ENCODE results near the gene USP38.
"Not testable (repeated sequence)": the region's sequence is repeated elsewhere in the genome, so short reads cannot be mapped to it uniquely, and the experiment has no call there.

The USP38 gene

GRCh38 chr4:143156853-143157252 lies 27.9 kb upstream of the USP38 start:
- TF ChIP-seq, protein P1, sequence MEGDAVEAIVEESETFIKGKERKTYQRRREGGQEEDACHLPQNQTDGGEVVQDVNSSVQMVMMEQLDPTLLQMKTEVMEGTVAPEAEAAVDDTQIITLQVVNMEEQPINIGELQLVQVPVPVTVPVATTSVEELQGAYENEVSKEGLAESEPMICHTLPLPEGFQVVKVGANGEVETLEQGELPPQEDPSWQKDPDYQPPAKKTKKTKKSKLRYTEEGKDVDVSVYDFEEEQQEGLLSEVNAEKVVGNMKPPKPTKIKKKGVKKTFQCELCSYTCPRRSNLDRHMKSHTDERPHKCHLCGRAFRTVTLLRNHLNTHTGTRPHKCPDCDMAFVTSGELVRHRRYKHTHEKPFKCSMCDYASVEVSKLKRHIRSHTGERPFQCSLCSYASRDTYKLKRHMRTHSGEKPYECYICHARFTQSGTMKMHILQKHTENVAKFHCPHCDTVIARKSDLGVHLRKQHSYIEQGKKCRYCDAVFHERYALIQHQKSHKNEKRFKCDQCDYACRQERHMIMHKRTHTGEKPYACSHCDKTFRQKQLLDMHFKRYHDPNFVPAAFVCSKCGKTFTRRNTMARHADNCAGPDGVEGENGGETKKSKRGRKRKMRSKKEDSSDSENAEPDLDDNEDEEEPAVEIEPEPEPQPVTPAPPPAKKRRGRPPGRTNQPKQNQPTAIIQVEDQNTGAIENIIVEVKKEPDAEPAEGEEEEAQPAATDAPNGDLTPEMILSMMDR (IDR thresholded peaks at IDR 0.05): no peak
- H3K36me3 ChIP-seq (ENCODE audit: control insufficient read depth, insufficient read depth, low read length): no peaks in the 10 kb centered on the region
- H3K79me2 ChIP-seq: no peaks in the 10 kb centered on the region
- no peak overlapping the region for H3K27ac ChIP-seq
- H3K4me1 ChIP-seq: no peaks in the 10 kb centered on the region
- H3K4me2 ChIP-seq (ENCODE audit: low read length): no peak overlapping the region
- no peaks in the 10 kb centered on the region for H3K9me3 ChIP-seq (ENCODE audit: control insufficient read depth, low read length)
- no peak overlapping the region for H3K9ac ChIP-seq
- H2AFZ ChIP-seq: no peak overlapping the region
- no peak overlapping the region for H3K4me3 ChIP-seq (ENCODE audit: low read depth, low read length)
- no peaks in the 10 kb centered on the region for H3K27me3 ChIP-seq (ENCODE audit: control insufficient read depth, insufficient read depth, low read length)

DNA sequence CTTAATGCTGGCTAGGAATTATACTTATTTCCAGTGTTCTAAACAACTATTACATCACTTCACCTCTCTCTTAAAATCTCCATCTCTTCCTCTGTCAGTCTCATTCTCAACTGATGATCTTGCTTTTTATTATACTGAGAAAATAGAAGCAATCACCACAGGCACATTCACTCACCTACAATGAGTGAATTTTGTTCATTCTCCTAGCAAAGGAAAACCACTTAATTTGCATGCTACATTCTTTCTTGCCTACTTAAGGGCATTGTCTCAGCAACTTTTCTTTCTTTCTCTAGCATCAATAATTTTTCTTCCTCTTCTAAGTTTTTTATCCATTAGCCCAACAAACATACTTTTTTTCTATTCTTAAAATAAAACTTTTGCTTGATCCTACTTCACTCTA lies 21.1 kb upstream of the USP38 start:
- H3K9me3 ChIP-seq (ENCODE audit: control insufficient read depth, low read length): no peaks in the 10 kb centered on the region
- H3K79me2 ChIP-seq: no peaks in the 10 kb centered on the region
- no peak overlapping the region for H3K4me3 ChIP-seq (ENCODE audit: low read depth, low read length)
- no peaks in the 10 kb centered on the region for H3K4me1 ChIP-seq
- no peaks in the 10 kb centered on the region for H3K27me3 ChIP-seq (ENCODE audit: control insufficient read depth, insufficient read depth, low read length)
- no peak overlapping the region for H2AFZ ChIP-seq
- no peak overlapping the region for H3K9ac ChIP-seq
- TF ChIP-seq, protein P1 (IDR thresholded peaks at IDR 0.05): no peak
- H3K27ac ChIP-seq: no peak overlapping the region
- H3K4me2 ChIP-seq (ENCODE audit: low read length): no peak overlapping the region
- no peaks in the 10 kb centered on the region for H3K36me3 ChIP-seq (ENCODE audit: control insufficient read depth, insufficient read depth, low read length)

DNA sequence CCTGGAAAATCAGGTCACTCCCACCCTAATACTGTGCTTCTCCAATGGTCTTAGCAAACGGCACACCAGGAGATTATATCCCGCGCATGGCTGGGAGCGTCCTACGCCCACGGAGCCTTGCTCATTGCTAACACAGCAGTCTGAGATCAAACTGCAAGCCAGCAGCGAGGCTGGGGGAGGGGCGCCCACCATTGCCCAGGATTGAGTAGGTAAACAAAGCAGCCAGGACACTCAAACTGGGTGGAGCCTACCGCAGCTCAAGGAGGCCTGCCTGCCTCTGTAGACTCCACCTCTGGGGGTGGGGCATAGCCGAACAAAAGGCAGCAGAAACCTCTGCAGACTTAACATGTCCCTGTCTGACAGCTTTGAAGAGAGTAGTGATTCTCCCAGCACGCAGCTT lies 18.0 kb upstream of the USP38 start:
- not testable (repeated sequence) for H3K79me2 ChIP-seq; H3K27me3 ChIP-seq (ENCODE audit: control insufficient read depth, insufficient read depth, low read length); H3K9me3 ChIP-seq (ENCODE audit: control insufficient read depth, low read length); H3K4me3 ChIP-seq (ENCODE audit: low read depth, low read length); H3K4me2 ChIP-seq (ENCODE audit: low read length); H3K27ac ChIP-seq; H2AFZ ChIP-seq; H3K4me1 ChIP-seq; H3K36me3 ChIP-seq (ENCODE audit: control insufficient read depth, insufficient read depth, low read length); H3K9ac ChIP-seq

- Histone ChIP-seq H3K4me2 (ENCODE audit: low read length) (no peak overlapping the region), H3K4me3 (ENCODE audit: low read depth, low read length) (no peak overlapping the region), H3K36me3 (ENCODE audit: control insufficient read depth, insufficient read depth, low read length) (no peaks in the 10 kb centered on the region), H3K4me1 (no peaks in the 10 kb centered on the region), H3K9ac (no peak overlapping the region), H3K27me3 (ENCODE audit: control insufficient read depth, insufficient read depth, low read length) (no peaks in the 10 kb centered on the region), H3K79me2 (no peaks in the 10 kb centered on the region), H2AFZ (no peak overlapping the region), H3K27ac (no peak overlapping the region), H3K9me3 (ENCODE audit: control insufficient read depth, low read length) (no peaks in the 10 kb centered on the region)
- TF ChIP-seq, protein P1 (IDR thresholded peaks at IDR 0.05): no peak
Measured at GRCh38 chr4:143178923-143179322, 5.8 kb upstream of the USP38 start.

DNA sequence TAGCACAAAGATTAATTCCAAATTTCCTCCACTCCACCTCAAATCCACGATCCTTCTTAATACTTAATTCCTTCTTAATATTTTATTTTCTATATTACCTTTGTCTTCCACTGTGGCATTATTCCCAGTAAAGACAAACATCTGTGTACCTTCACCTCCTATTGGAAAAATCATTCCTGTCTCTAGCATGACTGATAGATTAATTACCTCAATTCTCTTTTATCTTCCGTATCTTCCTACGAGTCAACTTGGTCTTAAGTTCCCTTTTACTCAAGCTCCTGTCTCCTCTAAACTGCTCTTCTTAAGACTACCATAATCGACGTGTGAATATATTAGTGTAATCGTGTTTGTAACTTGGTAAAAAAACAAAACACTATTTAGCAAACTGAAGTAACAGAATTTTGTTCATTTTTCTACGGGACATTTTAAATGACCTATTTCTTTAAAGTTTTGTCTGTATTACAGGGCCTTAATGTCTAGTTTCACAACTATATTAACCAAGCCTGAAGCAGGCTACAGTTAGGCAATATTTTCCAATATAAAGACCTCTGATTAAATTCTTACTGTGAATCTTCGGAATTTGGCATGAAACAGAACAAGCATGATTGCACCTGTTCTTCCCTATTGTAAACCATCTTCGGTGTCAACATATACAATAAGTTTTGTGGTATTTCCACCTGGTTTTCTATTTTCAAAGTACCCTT lies 1.1 kb upstream of the USP38 start:
- Histone ChIP-seq H2AFZ (peak overlapping the region; percentile 76), H3K9ac (peak overlapping the region; percentile 54), H3K4me3 (ENCODE audit: low read depth, low read length) (peak overlapping the region; percentile 83), H3K9me3 (ENCODE audit: control insufficient read depth, low read length) (no peaks in the 10 kb centered on the region), H3K4me1 (peaks cover 3% of the 10 kb centered on the region), H3K27ac (peak overlapping the region; percentile 97), H3K4me2 (ENCODE audit: low read length) (peak overlapping the region; percentile 76), H3K36me3 (ENCODE audit: control insufficient read depth, insufficient read depth, low read length) (no peaks in the 10 kb centered on the region), H3K79me2 (peaks cover 4% of the 10 kb centered on the region), H3K27me3 (ENCODE audit: control insufficient read depth, insufficient read depth, low read length) (no peaks in the 10 kb centered on the region)
- TF ChIP-seq, protein P1 (IDR thresholded peaks at IDR 0.05): no peak

Measured in parathyroid adenoma (tissue), 2 donors.